ENCODE measurements around the gene MED12L. TPM values are rescaled to one million over a fixed set of nuclear protein-coding genes. Genes with fewer than 3 reads are reported as not detected.

The MED12L gene
- total and polyA plus RNA-seq, 2 experiments from 2014 or later: 0.07 to 2.7 TPM

DNA sequence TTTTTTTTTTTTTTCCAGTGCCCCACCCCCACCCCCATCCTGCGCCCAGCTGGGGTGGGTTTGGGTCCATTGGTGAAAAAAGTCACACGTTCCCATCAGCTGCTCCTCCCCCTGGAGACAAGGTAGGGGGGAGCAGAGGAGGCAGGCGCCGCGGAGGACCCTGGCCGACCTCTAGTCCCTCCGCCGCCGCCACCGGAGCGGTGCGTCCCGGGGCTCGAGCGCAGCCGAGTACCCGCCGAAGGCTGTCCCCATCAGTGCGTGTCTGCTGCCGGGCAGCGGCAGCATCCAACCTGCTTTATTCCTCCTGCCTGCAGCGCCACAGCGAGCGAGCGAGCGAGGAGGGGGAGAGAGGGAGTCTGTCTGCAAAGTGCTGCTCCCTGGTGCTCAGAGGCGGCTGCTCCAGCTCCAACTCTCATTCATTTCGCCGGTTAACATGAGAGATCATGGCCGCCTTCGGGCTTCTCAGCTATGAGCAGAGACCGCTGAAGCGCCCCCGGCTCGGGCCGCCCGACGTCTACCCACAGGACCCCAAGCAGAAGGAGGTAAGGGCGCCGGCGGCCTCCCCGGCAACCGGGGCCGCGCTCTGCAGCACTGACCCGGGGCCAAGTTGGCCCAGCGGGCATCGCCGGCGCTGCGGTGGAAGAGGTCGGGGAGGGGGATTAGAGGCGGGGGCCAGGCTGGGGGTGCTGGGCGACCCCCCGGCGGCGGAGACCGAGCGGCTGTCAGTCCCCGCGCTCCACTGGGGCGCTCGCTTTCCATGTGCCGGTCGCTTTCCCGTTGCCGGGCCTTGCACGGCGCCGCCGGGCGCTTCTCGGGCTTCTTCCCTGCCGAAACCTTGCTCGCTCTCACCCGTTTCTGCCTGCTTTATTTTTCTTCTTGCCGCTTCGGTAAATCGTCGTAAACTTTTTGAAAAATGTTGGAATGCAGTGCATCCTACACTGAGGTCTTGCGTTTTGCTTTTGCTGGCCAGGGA, 1.3 kb downstream of the MED12L start:
- no peaks in the 10 kb centered on the region for H3K9me3 ChIP-seq (ENCODE audit: low read depth)
- peaks cover 20% of the 10 kb centered on the region for H3K27me3 ChIP-seq
- H3K79me2 ChIP-seq: no peaks in the 10 kb centered on the region
- H3K9me2 ChIP-seq (replicated peaks; ENCODE audit: insufficient read depth): no peaks in the 10 kb centered on the region
- no peaks in the 10 kb centered on the region for H3K4me1 ChIP-seq (ENCODE audit: insufficient read depth)
- DNase-seq (ENCODE audit: low spot score): peak; percentile 93
- no peaks in the 10 kb centered on the region for H4K20me1 ChIP-seq (ENCODE audit: insufficient read depth, poor library complexity, severe bottlenecking)
- under 1% methylated on average over 63 of the region's 81 CpGs for WGBS (ENCODE audit: low lambda C conversion rate, missing lambda C conversion rate)
- H3K27ac ChIP-seq: no peak overlapping the region
- TF ChIP-seq EZH2phosphoT487 (IDR thresholded peaks at IDR 0.05; ENCODE audit: low read depth, severe bottlenecking, unreplicated experiment) (no peak), EZH2 (IDR thresholded peaks at IDR 0.05; ENCODE audit: borderline replicate concordance) (no peak)
- TF ChIP-seq, protein P1, sequence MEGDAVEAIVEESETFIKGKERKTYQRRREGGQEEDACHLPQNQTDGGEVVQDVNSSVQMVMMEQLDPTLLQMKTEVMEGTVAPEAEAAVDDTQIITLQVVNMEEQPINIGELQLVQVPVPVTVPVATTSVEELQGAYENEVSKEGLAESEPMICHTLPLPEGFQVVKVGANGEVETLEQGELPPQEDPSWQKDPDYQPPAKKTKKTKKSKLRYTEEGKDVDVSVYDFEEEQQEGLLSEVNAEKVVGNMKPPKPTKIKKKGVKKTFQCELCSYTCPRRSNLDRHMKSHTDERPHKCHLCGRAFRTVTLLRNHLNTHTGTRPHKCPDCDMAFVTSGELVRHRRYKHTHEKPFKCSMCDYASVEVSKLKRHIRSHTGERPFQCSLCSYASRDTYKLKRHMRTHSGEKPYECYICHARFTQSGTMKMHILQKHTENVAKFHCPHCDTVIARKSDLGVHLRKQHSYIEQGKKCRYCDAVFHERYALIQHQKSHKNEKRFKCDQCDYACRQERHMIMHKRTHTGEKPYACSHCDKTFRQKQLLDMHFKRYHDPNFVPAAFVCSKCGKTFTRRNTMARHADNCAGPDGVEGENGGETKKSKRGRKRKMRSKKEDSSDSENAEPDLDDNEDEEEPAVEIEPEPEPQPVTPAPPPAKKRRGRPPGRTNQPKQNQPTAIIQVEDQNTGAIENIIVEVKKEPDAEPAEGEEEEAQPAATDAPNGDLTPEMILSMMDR (IDR thresholded peaks at IDR 0.05; ENCODE audit: poor library complexity): peak; percentile 70
- peak overlapping the region; percentile 100 for H3K4me2 ChIP-seq
- peak overlapping the region; percentile 100 for H2AFZ ChIP-seq
- H3K4me3 ChIP-seq: peak overlapping the region; percentile 99
- H3K36me3 ChIP-seq (replicated peaks; ENCODE audit: insufficient read depth, low read depth): no peaks in the 10 kb centered on the region

DNA sequence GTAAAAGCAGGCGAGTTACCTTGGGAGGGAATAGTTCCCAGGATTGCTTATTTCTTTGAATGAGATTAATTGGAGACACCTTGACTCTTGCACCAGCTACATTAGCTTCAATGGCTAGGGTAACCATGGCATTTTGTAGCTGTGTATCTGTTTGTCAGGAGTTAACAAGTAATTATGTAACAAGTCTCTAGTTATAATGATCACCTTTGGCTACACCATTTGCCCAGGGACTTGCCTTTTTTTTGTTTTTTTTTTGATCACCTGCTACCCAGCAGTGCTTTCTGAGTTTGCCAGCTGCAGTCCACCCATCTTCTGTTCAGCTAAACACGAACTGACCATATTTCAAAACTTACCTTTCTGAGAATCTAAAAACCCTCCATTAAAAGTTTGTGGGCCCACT, 2.2 kb downstream of the MED12L start:
- 38% methylated on average over 2 of the region's 2 CpGs for WGBS (ENCODE audit: low lambda C conversion rate, missing lambda C conversion rate)
- no peaks in the 10 kb centered on the region for H3K36me3 ChIP-seq (replicated peaks; ENCODE audit: insufficient read depth, low read depth)
- no peaks in the 10 kb centered on the region for H4K20me1 ChIP-seq (ENCODE audit: insufficient read depth, poor library complexity, severe bottlenecking)
- TF ChIP-seq, protein P1 (IDR thresholded peaks at IDR 0.05; ENCODE audit: poor library complexity): no peak
- TF ChIP-seq EZH2 (IDR thresholded peaks at IDR 0.05; ENCODE audit: borderline replicate concordance): no peak
- TF ChIP-seq EZH2phosphoT487 (IDR thresholded peaks at IDR 0.05; ENCODE audit: low read depth, severe bottlenecking, unreplicated experiment): no peak
- no peak overlapping the region for H3K4me3 ChIP-seq
- H3K27me3 ChIP-seq: peaks cover 12% of the 10 kb centered on the region
- H3K9me2 ChIP-seq (replicated peaks; ENCODE audit: insufficient read depth): no peaks in the 10 kb centered on the region
- no peaks in the 10 kb centered on the region for H3K4me1 ChIP-seq (ENCODE audit: insufficient read depth)
- no peaks in the 10 kb centered on the region for H3K79me2 ChIP-seq
- peak overlapping the region; percentile 100 for H3K4me2 ChIP-seq
- no peaks in the 10 kb centered on the region for H3K9me3 ChIP-seq (ENCODE audit: low read depth)
- no peak overlapping the region for H2AFZ ChIP-seq
- no peak overlapping the region for H3K27ac ChIP-seq
- DNase-seq (ENCODE audit: low spot score): no peak

DNA sequence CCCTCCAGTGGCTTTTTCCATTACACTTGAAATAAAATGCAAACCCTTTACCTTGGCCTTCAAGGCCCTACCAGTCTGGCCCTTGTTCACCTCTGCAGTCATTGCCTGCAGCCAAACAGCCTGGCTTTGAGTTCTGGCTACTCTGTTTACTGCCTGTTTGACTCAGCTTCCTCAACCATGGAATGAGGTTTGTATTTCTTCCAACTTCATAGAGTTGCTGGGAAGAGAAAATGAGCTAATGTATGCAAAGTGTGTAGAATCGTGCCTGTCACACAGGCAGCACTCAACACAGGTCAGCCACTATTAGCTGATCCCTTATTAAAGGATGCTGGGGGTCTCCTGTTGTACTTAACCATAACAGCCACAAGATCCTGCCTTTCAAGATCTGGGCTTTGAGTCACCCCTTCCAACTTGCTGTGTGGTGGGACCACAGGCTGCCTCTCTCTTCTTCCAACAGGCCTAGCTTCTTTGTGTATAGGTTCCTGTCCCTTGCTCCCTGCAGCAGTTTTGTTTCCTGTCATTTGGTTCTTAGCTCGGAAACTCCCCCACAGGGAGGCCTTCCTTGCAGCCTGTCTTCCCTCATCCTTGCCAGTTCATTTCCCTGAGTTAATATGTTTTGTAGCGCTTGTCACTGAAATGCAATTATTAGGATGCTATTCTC, 6.4 kb downstream of the MED12L start:
- no peaks in the 10 kb centered on the region for H3K27me3 ChIP-seq
- TF ChIP-seq EZH2phosphoT487 (IDR thresholded peaks at IDR 0.05; ENCODE audit: low read depth, severe bottlenecking, unreplicated experiment): no peak
- TF ChIP-seq, protein P1 (IDR thresholded peaks at IDR 0.05; ENCODE audit: poor library complexity): no peak
- no peak for TF ChIP-seq EZH2 (IDR thresholded peaks at IDR 0.05; ENCODE audit: borderline replicate concordance)
- no peaks in the 10 kb centered on the region for H3K9me3 ChIP-seq (ENCODE audit: low read depth)
- no peaks in the 10 kb centered on the region for H3K79me2 ChIP-seq
- H3K27ac ChIP-seq: no peak overlapping the region
- H3K36me3 ChIP-seq (replicated peaks; ENCODE audit: insufficient read depth, low read depth): no peaks in the 10 kb centered on the region
- H4K20me1 ChIP-seq (ENCODE audit: insufficient read depth, poor library complexity, severe bottlenecking): no peaks in the 10 kb centered on the region
- 84% methylated on average over 3 of the region's 3 CpGs for WGBS (ENCODE audit: low lambda C conversion rate, missing lambda C conversion rate)
- H3K4me2 ChIP-seq: no peak overlapping the region
- no peak overlapping the region for H3K4me3 ChIP-seq
- H3K9me2 ChIP-seq (replicated peaks; ENCODE audit: insufficient read depth): no peaks in the 10 kb centered on the region
- H2AFZ ChIP-seq: no peak overlapping the region
- no peak for DNase-seq (ENCODE audit: low spot score)
- H3K4me1 ChIP-seq (ENCODE audit: insufficient read depth): no peaks in the 10 kb centered on the region
